HuH-7 (cell line): ENCODE measurements around the gene MAJIN.

Experiments
- DNase-seq: peaks from one replicate; pipeline ENCODE4 v3.0.0; 2011; ENCODE audit warnings: low spot score

MAJIN gene

DNA sequence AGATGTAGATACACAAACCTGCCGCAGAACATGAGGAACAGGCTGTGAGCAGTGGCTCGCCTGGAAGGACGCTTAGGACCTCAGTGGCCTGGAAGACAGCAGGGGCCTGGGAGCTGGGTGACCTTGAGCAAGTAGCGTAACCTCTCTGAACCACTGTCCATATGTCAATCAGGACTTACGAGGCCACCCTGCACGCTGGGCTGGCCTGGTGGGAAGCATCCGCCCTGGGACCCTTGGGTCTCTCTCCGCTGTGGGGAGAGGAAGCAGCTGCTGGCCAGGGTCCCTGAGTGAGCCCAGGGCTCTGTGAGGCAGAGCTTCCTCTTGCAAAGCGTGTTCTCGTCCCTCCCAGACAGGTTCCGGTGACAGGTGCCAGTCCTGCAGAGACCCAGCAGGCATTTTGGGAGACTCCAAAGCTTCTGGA lies 79.5 kb downstream of the MAJIN start:
- no peak for DNase-seq

DNA sequence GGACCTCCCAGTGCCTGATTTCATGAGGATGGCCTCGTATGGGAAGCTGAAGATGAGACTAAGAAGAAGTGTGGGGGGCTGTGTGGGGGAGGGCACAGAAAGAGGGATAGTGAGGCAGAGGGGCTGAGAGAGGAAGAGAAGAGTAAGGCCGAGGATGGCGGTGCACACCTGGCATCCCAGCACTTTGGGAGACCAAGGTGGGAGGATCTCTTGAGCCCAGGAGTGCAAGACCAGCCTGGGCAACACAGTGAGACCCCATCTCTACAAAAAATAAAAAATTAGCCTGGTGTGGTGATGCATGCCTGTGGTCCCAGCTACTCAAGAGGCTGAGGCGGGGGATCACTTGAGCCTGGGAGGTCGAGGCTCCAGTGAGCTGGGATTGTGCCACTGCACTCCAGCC lies 80.0 kb downstream of the MAJIN start:
- no peak for DNase-seq

DNA sequence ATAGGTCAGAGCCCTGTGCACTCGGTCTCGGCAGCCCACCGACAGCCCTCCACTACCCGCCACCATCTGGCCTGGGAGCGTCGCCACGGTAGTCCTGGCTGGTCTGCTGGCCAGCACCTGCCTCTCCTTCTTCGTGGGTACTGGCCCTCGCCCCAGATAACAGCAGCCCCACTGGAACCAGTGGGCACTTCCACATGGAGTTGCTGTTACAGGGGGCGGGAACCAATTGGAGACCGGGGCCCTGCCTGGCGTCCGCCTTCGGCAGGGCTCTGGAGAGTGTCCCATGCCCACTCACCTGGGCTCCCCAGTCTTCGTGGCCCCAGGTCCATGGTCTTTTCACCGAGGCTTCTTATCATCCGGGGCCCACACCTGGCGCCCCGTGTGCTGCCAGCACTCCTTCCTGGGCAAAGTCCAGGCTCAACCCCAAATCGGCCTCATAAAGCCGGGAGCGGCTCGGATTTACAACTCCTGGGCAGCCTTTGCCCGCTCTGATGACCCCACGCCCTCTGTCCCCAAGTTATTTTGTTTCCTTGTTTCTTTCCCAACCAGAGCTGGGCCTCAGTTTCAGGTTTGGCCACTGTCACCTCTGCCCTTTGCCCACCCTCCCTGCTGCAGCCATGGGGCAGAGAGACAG lies 80.6 kb downstream of the MAJIN start:
- DNase-seq = no peak

DNA sequence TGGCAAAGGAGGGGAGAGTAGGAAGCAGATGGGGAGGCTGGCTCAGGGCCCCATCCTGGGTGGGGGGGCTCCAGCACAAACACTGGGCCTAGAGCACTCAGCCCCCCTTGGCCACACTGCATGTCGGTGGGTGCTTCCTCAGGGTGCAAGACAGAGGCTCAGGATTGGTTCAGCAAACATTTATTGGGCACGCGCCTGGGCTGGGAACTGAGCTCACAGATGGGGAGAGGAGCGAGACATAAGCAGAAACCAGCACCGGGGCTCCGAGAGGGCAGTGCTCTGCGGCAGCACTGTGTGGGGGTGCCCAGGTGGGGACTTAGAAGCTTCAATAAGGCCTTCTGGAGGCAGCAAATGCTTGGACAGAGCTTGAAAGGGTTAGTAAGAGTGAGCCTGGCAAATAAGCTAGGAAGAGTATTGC lies 81.4 kb downstream of the MAJIN start:
- no peak for DNase-seq

DNA sequence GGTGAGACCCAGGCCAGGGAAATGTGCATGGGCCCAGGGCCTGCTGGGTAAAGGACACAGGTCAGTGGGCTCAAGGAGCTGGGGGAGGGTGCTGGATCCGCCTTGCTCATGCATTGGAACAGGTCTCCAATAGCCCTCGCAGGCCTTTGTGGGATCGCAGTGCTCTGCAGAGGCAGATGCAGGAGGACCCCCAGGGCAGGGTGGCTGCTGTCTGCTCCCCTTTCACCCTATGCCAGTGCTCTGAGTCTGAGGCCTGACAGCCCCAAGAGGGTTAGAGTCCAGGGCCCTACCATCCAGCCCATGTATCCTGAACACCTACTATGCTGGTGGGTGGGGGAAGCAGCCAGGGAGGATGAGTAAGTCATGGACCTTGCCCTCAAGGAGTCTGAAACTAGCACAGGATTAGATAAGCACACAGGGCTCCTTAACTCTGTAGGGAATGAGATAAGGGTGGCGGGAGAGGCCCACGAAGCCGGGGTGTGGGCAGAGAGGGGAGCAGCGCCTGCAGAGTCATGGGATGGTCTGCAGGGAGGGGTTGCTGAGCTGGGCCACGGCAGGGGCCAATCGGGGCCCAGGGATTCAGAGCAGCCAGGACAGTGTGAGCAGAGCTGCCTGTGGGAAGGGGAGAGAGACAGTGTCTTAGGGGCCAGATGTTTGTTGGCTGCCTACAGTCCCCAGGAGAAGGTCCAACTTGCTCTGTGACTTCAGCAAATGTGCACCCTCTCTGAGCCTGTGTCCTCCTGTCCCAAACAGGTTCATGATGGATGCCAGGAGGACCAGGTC lies 83.0 kb downstream of the MAJIN start:
- DNase-seq = no peak

DNA sequence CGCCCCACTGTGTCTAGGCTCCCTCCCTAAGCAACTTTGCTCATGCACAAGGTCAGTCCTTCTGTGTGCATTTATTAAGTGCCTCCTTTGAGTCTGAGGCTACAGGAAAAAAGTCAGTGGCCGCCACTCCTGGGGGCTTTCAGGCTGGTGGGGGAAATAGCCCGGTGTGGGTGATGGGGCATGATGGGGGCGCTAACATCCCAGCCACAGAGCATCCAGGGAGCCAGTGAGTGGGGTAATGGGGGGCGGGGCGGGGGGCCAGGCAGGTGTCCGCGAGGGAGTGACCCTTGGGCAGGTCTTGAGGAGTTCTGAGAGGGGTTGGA lies 83.5 kb downstream of the MAJIN start:
- no peak for DNase-seq
